Adipocyte (in vitro differentiated cells): Measurements from ENCODE around the gene SPHKAP.
"Not testable (repeated sequence)": the region's sequence is repeated elsewhere in the genome, so short reads cannot be mapped to it uniquely, and the experiment has no call there.

Experiments
- DNase-seq: peaks from one replicate; pipeline ENCODE4 v3.0.0-alpha.2; 2015; ENCODE audit warnings: low read depth
- H3K27me3 ChIP-seq: replicated peaks from 2 replicates; pipeline ENCODE4 v1.7.0; 2013; ENCODE audit warnings: mild to moderate bottlenecking, low read length, moderate library complexity; ENCODE audit not compliant: control insufficient read depth, insufficient read depth
- H3K36me3 ChIP-seq: 2 replicates; pipeline ENCODE4 v1.7.0; 2013; ENCODE audit warnings: low read length, mild to moderate bottlenecking, moderate library complexity; ENCODE audit not compliant: control insufficient read depth, insufficient read depth, severe bottlenecking
- H3K4me1 ChIP-seq: 2 replicates; pipeline ENCODE4 v1.7.0; 2013; ENCODE audit warnings: mild to moderate bottlenecking, low read length, moderate library complexity; ENCODE audit not compliant: control insufficient read depth, insufficient read depth
- H3K4me3 ChIP-seq: 2 replicates; pipeline ENCODE4 v1.7.0; 2013; ENCODE audit warnings: mild to moderate bottlenecking, low read length, moderate library complexity
- H3K9ac ChIP-seq: 2 replicates; pipeline ENCODE4 v1.7.0; 2013; ENCODE audit warnings: mild to moderate bottlenecking, low read length, moderate library complexity
- H3K9me3 ChIP-seq: 2 replicates; pipeline ENCODE4 v1.7.0; 2013; ENCODE audit warnings: mild to moderate bottlenecking, low read length, moderate library complexity; ENCODE audit not compliant: control insufficient read depth

Gene SPHKAP

GRCh38 chr2:228016402-228016801 lies 165.1 kb downstream of the SPHKAP start:
- no peaks in the 10 kb centered on the region for H3K4me1 ChIP-seq
- H3K27me3 ChIP-seq, result no peaks in the 10 kb centered on the region
- DNase-seq, result no peak
- no peak overlapping the region for H3K4me3 ChIP-seq
- H3K36me3 ChIP-seq, result no peaks in the 10 kb centered on the region
- H3K9me3 ChIP-seq, result no peaks in the 10 kb centered on the region
- H3K9ac ChIP-seq, result no peak overlapping the region

DNA sequence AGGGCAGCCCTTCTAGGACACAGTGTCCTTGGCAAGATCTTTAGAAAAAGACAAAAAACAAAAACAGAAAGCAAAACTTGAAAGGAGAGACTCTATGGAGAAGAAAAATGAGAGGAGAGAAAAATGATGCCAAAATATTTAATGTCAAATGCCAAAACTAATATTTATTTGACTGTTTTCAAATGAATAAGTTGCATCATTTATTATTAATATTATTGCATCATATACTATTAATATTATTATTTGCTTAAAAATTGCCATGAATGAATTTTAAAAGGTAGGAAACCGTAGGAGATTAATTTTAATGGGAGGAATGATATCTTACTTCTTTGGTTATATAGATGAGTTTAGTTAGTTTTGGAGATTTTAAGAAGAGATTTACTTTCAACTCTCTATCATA lies 165.7 kb downstream of the SPHKAP start:
- no peak overlapping the region for H3K9ac ChIP-seq
- no peaks in the 10 kb centered on the region for H3K27me3 ChIP-seq
- no peaks in the 10 kb centered on the region for H3K36me3 ChIP-seq
- DNase-seq, result no peak
- H3K9me3 ChIP-seq, result no peaks in the 10 kb centered on the region
- no peaks in the 10 kb centered on the region for H3K4me1 ChIP-seq
- no peak overlapping the region for H3K4me3 ChIP-seq

DNA sequence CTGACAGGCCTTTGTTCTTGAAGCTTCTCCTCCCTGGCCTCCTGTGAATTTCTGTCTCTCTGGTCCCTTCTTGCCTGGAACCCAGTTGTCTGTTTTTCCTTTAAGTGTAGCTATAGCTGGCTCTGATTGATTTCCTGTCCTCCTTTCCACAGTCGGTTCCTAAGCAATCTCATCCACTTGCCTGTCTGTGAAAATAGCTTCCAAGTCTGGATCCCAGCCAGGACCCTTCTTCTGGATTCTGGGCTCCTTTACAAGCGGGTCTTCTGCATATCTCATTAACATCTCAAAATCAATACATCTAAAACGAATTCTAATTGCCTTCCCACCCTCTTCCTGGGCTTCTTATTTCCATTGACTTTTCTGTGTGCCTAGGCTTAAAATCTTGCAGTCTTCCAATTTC lies 185.1 kb downstream of the SPHKAP start:
- no peaks in the 10 kb centered on the region for H3K4me1 ChIP-seq
- no peak overlapping the region for H3K4me3 ChIP-seq
- DNase-seq, result no peak
- H3K27me3 ChIP-seq, result no peaks in the 10 kb centered on the region
- no peak overlapping the region for H3K9ac ChIP-seq
- no peaks in the 10 kb centered on the region for H3K9me3 ChIP-seq
- H3K36me3 ChIP-seq, result no peaks in the 10 kb centered on the region

DNA sequence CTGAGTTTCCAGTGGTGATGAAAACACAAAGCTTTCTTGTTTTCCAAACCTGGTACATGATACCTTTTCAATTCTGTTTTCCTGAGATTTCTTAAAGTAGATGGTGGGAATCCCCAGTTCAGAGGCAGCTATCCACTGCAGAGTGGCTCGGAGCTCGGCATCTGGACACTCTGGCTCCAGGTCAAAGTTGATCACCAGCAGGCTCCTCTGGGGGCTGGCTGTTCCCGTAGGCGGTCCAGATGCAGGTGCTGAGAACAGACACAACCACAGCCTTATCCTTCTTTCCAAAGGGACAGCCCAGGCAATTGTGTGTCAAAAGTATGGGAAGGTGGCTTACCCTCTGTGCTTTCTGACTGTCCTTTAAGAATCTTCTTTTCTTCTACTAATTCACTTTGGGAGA lies 190.6 kb downstream of the SPHKAP start:
- H3K9ac ChIP-seq, result no peak overlapping the region
- no peaks in the 10 kb centered on the region for H3K9me3 ChIP-seq
- no peak overlapping the region for H3K4me3 ChIP-seq
- no peaks in the 10 kb centered on the region for H3K36me3 ChIP-seq
- no peaks in the 10 kb centered on the region for H3K4me1 ChIP-seq
- no peak for DNase-seq
- peaks cover 3% of the 10 kb centered on the region for H3K27me3 ChIP-seq

- no peaks in the 10 kb centered on the region for H3K9me3 ChIP-seq
- no peak overlapping the region for H3K4me3 ChIP-seq
- H3K36me3 ChIP-seq, result no peaks in the 10 kb centered on the region
- H3K4me1 ChIP-seq, result no peaks in the 10 kb centered on the region
- no peaks in the 10 kb centered on the region for H3K27me3 ChIP-seq
- H3K9ac ChIP-seq, result no peak overlapping the region
- DNase-seq, result no peak
Observed at GRCh38 chr2:227973241-227973640, 208.2 kb downstream of the SPHKAP start.

DNA sequence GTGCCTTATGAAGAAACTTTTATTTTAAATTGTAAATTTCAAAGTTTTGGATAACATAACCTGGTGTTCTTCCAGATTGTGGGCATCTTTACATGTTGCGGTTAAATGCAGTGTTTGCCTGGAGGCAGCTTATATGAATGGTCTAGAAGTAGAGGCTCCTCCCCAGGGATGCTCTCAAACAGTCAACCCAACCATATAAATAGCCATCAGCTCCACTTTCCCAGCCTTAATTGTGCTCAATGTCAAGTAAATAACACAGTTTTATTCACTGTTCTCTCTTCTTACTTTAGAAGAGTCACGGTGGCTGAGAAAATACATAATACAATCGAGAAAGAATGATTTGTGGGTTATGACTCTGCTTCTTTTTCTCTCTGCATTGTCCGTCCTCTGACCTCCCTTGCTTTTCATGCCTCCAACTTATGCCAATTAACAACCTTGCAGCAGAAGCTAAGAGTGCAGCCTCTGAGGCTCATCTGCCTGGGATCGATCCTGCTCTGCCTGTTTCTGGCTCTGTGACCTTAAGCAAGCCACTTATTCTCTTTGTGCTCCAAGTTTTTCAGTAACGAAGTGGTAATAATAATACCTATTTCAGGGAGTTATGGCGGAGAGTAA lies 209.8 kb downstream of the SPHKAP start:
- Histone ChIP-seq H3K4me1 (no peaks in the 10 kb centered on the region), H3K9ac (no peak overlapping the region), H3K4me3 (no peak overlapping the region), H3K36me3 (no peaks in the 10 kb centered on the region), H3K9me3 (no peaks in the 10 kb centered on the region), H3K27me3 (no peaks in the 10 kb centered on the region)
- DNase-seq, result no peak

DNA sequence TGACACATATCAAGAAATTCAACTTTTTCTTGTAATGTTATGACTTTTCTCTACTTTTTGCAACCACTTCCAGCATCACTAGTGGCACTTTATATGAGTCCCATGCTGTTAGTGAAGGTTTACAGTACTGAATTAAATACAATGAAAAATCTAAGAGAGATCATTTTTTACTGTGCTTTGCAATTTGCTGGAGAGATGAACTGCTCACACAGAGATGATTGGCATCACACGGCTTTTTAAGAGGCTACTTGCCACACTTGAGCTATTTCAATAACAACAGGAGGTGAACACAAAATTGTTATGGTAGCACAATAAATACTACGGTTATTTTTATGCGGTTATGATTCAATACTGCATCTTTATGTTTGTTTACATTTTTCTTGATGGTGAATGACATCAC lies 221.2 kb downstream of the SPHKAP start:
- H3K27me3 ChIP-seq, result no peaks in the 10 kb centered on the region
- DNase-seq, result no peak
- H3K4me3 ChIP-seq, result no peak overlapping the region
- no peaks in the 10 kb centered on the region for H3K9me3 ChIP-seq
- H3K36me3 ChIP-seq, result no peaks in the 10 kb centered on the region
- no peak overlapping the region for H3K9ac ChIP-seq
- H3K4me1 ChIP-seq, result no peaks in the 10 kb centered on the region

GRCh38 chr2:227942965-227943364 lies 238.5 kb downstream of the SPHKAP start:
- DNase-seq, result no peak
- peaks cover 4% of the 10 kb centered on the region for H3K4me1 ChIP-seq

GRCh38 chr2:227942021-227942420 lies 239.5 kb downstream of the SPHKAP start:
- no peak overlapping the region for H3K4me3 ChIP-seq
- no peaks in the 10 kb centered on the region for H3K36me3 ChIP-seq
- no peaks in the 10 kb centered on the region for H3K9me3 ChIP-seq
- peaks cover 4% of the 10 kb centered on the region for H3K4me1 ChIP-seq
- no peaks in the 10 kb centered on the region for H3K27me3 ChIP-seq
- H3K9ac ChIP-seq, result no peak overlapping the region
- DNase-seq, result no peak

More at GRCh38 chr2:227942965-227943364, 238.5 kb downstream of the SPHKAP start:
- H3K9me3 ChIP-seq, result no peaks in the 10 kb centered on the region
- H3K27me3 ChIP-seq, result no peaks in the 10 kb centered on the region
- H3K4me3 ChIP-seq, result no peak overlapping the region
- H3K36me3 ChIP-seq, result no peaks in the 10 kb centered on the region
- H3K9ac ChIP-seq, result no peak overlapping the region

DNA sequence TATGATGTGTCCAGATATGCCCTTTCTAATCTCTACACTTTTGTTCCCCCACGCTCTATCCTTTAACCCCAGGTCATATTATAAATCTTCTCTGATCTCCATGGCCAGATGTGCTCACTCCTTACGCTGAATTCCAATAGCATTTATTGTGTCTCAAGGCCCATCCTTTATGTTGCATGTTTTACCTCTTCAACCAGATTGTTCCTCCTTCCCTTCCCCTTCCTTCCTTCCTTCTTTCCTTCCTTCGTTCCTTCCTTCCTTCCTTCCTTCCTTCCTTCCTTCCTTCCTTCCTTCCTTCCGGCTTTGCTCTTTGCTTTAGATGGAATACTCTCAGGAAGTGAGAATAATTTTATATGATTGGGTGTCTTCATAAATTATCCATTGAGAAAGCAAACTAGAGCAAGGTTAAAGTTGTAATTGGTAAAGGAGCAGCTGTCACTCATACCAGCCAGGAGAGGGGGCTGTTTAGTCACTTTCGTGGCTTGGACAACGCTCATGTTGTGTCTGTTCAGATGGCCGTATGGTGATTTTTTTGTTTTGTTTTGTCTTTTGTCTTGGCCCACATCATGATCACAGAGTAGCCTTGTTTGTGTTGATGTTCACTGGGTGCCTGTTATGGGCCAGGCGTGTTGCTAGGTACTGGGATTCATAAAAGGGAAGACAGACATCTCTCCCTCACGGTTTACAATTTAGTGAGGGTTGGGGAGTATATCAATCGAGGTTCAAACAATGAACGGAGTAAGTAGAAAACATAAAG lies 242.0 kb downstream of the SPHKAP start:
- Histone ChIP-seq H3K36me3 (no peaks in the 10 kb centered on the region), H3K4me1 (peaks cover 4% of the 10 kb centered on the region), H3K9ac (no peak overlapping the region), H3K9me3 (no peaks in the 10 kb centered on the region), H3K4me3 (no peak overlapping the region), H3K27me3 (no peaks in the 10 kb centered on the region)
- DNase-seq, result peak; percentile 33

DNA sequence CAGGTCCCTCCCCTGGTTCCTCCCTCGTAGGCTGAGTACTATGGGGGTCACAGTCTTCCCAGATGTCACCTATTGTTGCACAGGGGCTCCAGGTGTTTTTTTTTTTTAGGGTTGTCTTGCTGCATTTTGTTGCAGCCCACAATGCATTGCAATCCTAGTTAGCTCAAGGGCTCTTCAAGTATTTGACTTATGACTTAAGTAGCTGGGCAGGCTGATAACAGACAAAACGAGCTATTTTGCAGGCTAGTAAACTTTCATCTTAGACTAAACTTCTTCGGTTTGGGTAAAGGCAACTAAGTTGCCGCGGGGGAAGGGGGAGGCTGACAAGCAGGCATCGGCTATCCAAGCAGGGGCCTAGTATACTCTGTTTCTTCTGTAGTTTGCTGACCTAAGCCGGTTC lies 245.2 kb downstream of the SPHKAP start:
- not testable (repeated sequence) for H3K9me3 ChIP-seq, H3K9ac ChIP-seq, H3K4me3 ChIP-seq, H3K36me3 ChIP-seq, H3K27me3 ChIP-seq, H3K4me1 ChIP-seq, DNase-seq

DNA sequence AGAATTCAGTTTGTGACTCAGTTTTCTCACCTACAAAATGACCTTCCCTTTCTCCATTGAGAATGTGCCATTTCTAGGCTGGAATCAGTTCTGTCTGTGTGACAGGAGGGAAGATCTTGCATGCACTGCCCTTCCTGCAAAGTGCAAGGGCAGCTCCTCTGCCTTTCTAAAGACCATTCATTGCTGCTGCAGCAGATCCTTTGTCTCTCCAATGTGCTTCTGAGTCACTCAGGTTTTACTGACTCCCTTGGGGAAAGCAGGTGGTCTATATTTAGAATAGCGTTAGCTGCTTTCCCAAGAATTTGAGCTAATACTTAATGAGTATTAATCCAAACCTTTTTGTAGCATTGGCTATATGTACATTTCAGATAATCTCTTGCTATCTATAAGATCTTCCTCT lies 247.6 kb downstream of the SPHKAP start:
- DNase-seq, result no peak
- no peaks in the 10 kb centered on the region for H3K36me3 ChIP-seq
- no peaks in the 10 kb centered on the region for H3K27me3 ChIP-seq
- H3K4me3 ChIP-seq, result no peak overlapping the region
- no peak overlapping the region for H3K9ac ChIP-seq
- H3K9me3 ChIP-seq, result no peaks in the 10 kb centered on the region
- H3K4me1 ChIP-seq, result no peaks in the 10 kb centered on the region
